Neutrophil (primary cell): ENCODE results near the gene DNAJA4.

Source experiments
- H3K27ac ChIP-seq: fragments of 200-600 bp; sonication (generic); 2 replicates; pipeline ENCODE4 v1.5.1; 2016; ENCODE audit warnings: mild to moderate bottlenecking, moderate library complexity
- H3K27me3 ChIP-seq: fragments of 200-600 bp; sonication (generic); 2 replicates; pipeline ENCODE4 v1.6.0; 2016; ENCODE audit warnings: mild to moderate bottlenecking
- H3K36me3 ChIP-seq: fragments of 200-600 bp; sonication (generic); 2 replicates; pipeline ENCODE4 v1.5.1; 2017
- H3K4me1 ChIP-seq, 2 experiments: fragments of 200-600 bp in 1 of 2; sonication (generic) in 1 of 2; 1 replicate in 1 of 2; 2 replicates in 1 of 2; pipeline versions ENCODE4 v1.5.1 to v1.6.1; 2013 to 2016; ENCODE audit warnings: low read depth in 1 of 2, low read length in 1 of 2, mild to moderate bottlenecking in 1 of 2, moderate library complexity in 1 of 2; ENCODE audit not compliant: control insufficient read depth in 1 of 2, insufficient read depth in 1 of 2
- H3K4me3 ChIP-seq, 2 experiments: fragments of 200-600 bp in 1 of 2; sonication (generic) in 1 of 2; 1 replicate in 1 of 2; 2 replicates in 1 of 2; pipeline ENCODE4 v1.5.1; 2013 to 2016; ENCODE audit warnings: low read depth in 1 of 2, low read length in 1 of 2, mild to moderate bottlenecking in 1 of 2, moderate library complexity in 1 of 2
- H3K9me3 ChIP-seq: fragments of 200-600 bp; sonication (generic); 2 replicates; pipeline ENCODE4 v1.5.1; 2016
- CTCF ChIP-seq: fragments of 200-600 bp; sonication (generic); IDR thresholded peaks from 2 replicates; pipeline ENCODE4 v1.5.1; 2016; ENCODE audit warnings: antibody characterized with exemption

DNAJA4 gene

GRCh38 chr15:78247911-78248310 lies 16.5 kb upstream of the DNAJA4 start:
- no peaks in the 10 kb centered on the region for H3K27me3 ChIP-seq
- no peak overlapping the region for H3K27ac ChIP-seq
- H3K4me3 ChIP-seq, result no peak overlapping the region
- no peaks in the 10 kb centered on the region for H3K4me1 ChIP-seq
- TF ChIP-seq CTCF, result no peak
- H3K9me3 ChIP-seq, result no peaks in the 10 kb centered on the region
- H3K36me3 ChIP-seq, result no peaks in the 10 kb centered on the region

- Histone ChIP-seq H3K27me3 (no peaks in the 10 kb centered on the region), H3K4me3 (no peak overlapping the region), H3K36me3 (no peaks in the 10 kb centered on the region), H3K27ac (no peak overlapping the region), H3K9me3 (no peaks in the 10 kb centered on the region), H3K4me1 (no peaks in the 10 kb centered on the region)
- no peak for TF ChIP-seq CTCF
These were observed 15.2 kb upstream of the DNAJA4 start for GRCh38 chr15:78249131-78249530.

GRCh38 chr15:78251136-78251535 lies 13.2 kb upstream of the DNAJA4 start:
- H3K4me1 ChIP-seq, result no peaks in the 10 kb centered on the region
- H3K4me3 ChIP-seq, result no peak overlapping the region
- no peak overlapping the region for H3K27ac ChIP-seq
- TF ChIP-seq CTCF, result no peak
- no peaks in the 10 kb centered on the region for H3K36me3 ChIP-seq
- no peaks in the 10 kb centered on the region for H3K27me3 ChIP-seq
- H3K9me3 ChIP-seq, result no peaks in the 10 kb centered on the region

- no peak overlapping the region for H3K4me3 ChIP-seq
- no peaks in the 10 kb centered on the region for H3K4me1 ChIP-seq
- no peak overlapping the region for H3K27ac ChIP-seq
- no peaks in the 10 kb centered on the region for H3K27me3 ChIP-seq
- no peak for TF ChIP-seq CTCF
- no peaks in the 10 kb centered on the region for H3K36me3 ChIP-seq
- no peaks in the 10 kb centered on the region for H3K9me3 ChIP-seq
These were observed 8.8 kb upstream of the DNAJA4 start for GRCh38 chr15:78255421-78256043.

GRCh38 chr15:78256044-78256437 lies 8.3 kb upstream of the DNAJA4 start:
- no peaks in the 10 kb centered on the region for H3K4me1 ChIP-seq
- H3K4me3 ChIP-seq, result no peak overlapping the region
- no peaks in the 10 kb centered on the region for H3K27me3 ChIP-seq
- H3K27ac ChIP-seq, result no peak overlapping the region
- H3K9me3 ChIP-seq, result no peaks in the 10 kb centered on the region
- TF ChIP-seq CTCF, result no peak
- H3K36me3 ChIP-seq, result no peaks in the 10 kb centered on the region

- Histone ChIP-seq H3K36me3 (no peaks in the 10 kb centered on the region), H3K4me3 (no peak overlapping the region)
These were observed 6.7 kb upstream of the DNAJA4 start for GRCh38 chr15:78257681-78258080.

More at GRCh38 chr15:78257681-78258080, 6.7 kb upstream of the DNAJA4 start:
- no peaks in the 10 kb centered on the region for H3K27me3 ChIP-seq
- no peaks in the 10 kb centered on the region for H3K9me3 ChIP-seq
- no peaks in the 10 kb centered on the region for H3K4me1 ChIP-seq
- TF ChIP-seq CTCF, result no peak
- H3K27ac ChIP-seq, result no peak overlapping the region
